BLaER1 (cell line): ENCODE measurements around the gene RBM47.
"Not testable (repeated sequence)": the region's sequence is repeated elsewhere in the genome, so short reads cannot be mapped to it uniquely, and the experiment has no call there.

Experiments
- H3K27ac ChIP-seq: shearing (Covaris generic); formaldehyde crosslinking; 2 replicates; pipeline ENCODE4 v1.8.1; 2022
- H3K27me3 ChIP-seq: shearing (Covaris generic); formaldehyde crosslinking; 2 replicates; pipeline ENCODE4 v1.8.1; 2022
- H3K36me3 ChIP-seq: shearing (Covaris generic); formaldehyde crosslinking; 2 replicates; pipeline ENCODE4 v1.8.1; 2022
- H3K4me1 ChIP-seq: shearing (Covaris generic); formaldehyde crosslinking; 2 replicates; pipeline ENCODE4 v1.8.1; 2022
- H3K4me2 ChIP-seq: shearing (Covaris generic); formaldehyde crosslinking; 2 replicates; pipeline ENCODE4 v1.8.1; 2022
- H3K4me3 ChIP-seq: shearing (Covaris generic); formaldehyde crosslinking; 2 replicates; pipeline ENCODE4 v1.8.1; 2022
- H3K9ac ChIP-seq: shearing (Covaris generic); formaldehyde crosslinking; 2 replicates; pipeline ENCODE4 v1.8.1; 2022
- H3K9me3 ChIP-seq: shearing (Covaris generic); formaldehyde crosslinking; 2 replicates; pipeline ENCODE4 v1.8.1; 2022
- H4K20me1 ChIP-seq: shearing (Covaris generic); formaldehyde crosslinking; 2 replicates; pipeline ENCODE4 v1.8.1; 2022
- Cebpa-rat ChIP-seq: shearing (Covaris generic); IDR thresholded peaks from 2 replicates; pipeline ENCODE4 v1.8.1; 2022

RBM47 gene

GRCh38 chr4:40546506-40546905, 83.2 kb downstream of the RBM47 start:
- H3K27me3 ChIP-seq, result no peaks in the 10 kb centered on the region
- H3K4me1 ChIP-seq, result peaks cover 16% of the 10 kb centered on the region
- no peak overlapping the region for H3K9ac ChIP-seq
- no peak for TF ChIP-seq Cebpa-rat
- no peak overlapping the region for H3K27ac ChIP-seq
- H3K4me3 ChIP-seq, result no peak overlapping the region
- no peaks in the 10 kb centered on the region for H3K36me3 ChIP-seq
- no peaks in the 10 kb centered on the region for H4K20me1 ChIP-seq
- no peak overlapping the region for H3K4me2 ChIP-seq
- H3K9me3 ChIP-seq, result no peaks in the 10 kb centered on the region

- not testable (repeated sequence) for H3K4me2 ChIP-seq, H4K20me1 ChIP-seq
Measured at GRCh38 chr4:40545487-40545886, 84.2 kb downstream of the RBM47 start.

GRCh38 chr4:40544221-40544620, 85.4 kb downstream of the RBM47 start:
- no peak overlapping the region for H3K9ac ChIP-seq
- no peak overlapping the region for H3K27ac ChIP-seq
- TF ChIP-seq Cebpa-rat, result no peak
- H3K36me3 ChIP-seq, result no peaks in the 10 kb centered on the region
- no peak overlapping the region for H3K4me3 ChIP-seq
- H4K20me1 ChIP-seq, result no peaks in the 10 kb centered on the region
- no peaks in the 10 kb centered on the region for H3K27me3 ChIP-seq
- H3K4me2 ChIP-seq, result no peak overlapping the region
- no peaks in the 10 kb centered on the region for H3K9me3 ChIP-seq
- no peaks in the 10 kb centered on the region for H3K4me1 ChIP-seq

More at GRCh38 chr4:40545487-40545886, 84.2 kb downstream of the RBM47 start:
- not testable (repeated sequence) for H3K9ac ChIP-seq, H3K36me3 ChIP-seq, H3K9me3 ChIP-seq, H3K27ac ChIP-seq, H3K4me3 ChIP-seq, H3K27me3 ChIP-seq, H3K4me1 ChIP-seq

- Histone ChIP-seq H3K9ac (no peak overlapping the region), H3K27ac (no peak overlapping the region), H3K4me2 (no peak overlapping the region), H3K4me1 (no peaks in the 10 kb centered on the region), H3K4me3 (no peak overlapping the region), H3K36me3 (no peaks in the 10 kb centered on the region), H4K20me1 (no peaks in the 10 kb centered on the region), H3K9me3 (no peaks in the 10 kb centered on the region), H3K27me3 (no peaks in the 10 kb centered on the region)
- no peak for TF ChIP-seq Cebpa-rat
Measured at GRCh38 chr4:40540800-40541199, 88.9 kb downstream of the RBM47 start.

- H3K4me1 ChIP-seq, result no peaks in the 10 kb centered on the region
- no peak overlapping the region for H3K4me3 ChIP-seq
- H3K27me3 ChIP-seq, result no peaks in the 10 kb centered on the region
- no peak for TF ChIP-seq Cebpa-rat
- no peaks in the 10 kb centered on the region for H3K9me3 ChIP-seq
- no peak overlapping the region for H3K9ac ChIP-seq
- H4K20me1 ChIP-seq, result no peaks in the 10 kb centered on the region
- no peak overlapping the region for H3K4me2 ChIP-seq
- H3K27ac ChIP-seq, result no peak overlapping the region
- no peaks in the 10 kb centered on the region for H3K36me3 ChIP-seq
Measured at GRCh38 chr4:40536032-40536431, 93.6 kb downstream of the RBM47 start.

GRCh38 chr4:40531636-40532023, 98.0 kb downstream of the RBM47 start:
- Histone ChIP-seq H4K20me1 (no peaks in the 10 kb centered on the region), H3K4me2 (no peak overlapping the region), H3K27me3 (no peaks in the 10 kb centered on the region), H3K27ac (no peak overlapping the region), H3K9ac (no peak overlapping the region), H3K36me3 (no peaks in the 10 kb centered on the region), H3K4me1 (no peaks in the 10 kb centered on the region), H3K9me3 (no peaks in the 10 kb centered on the region), H3K4me3 (no peak overlapping the region)
- no peak for TF ChIP-seq Cebpa-rat

GRCh38 chr4:40530961-40531635, 98.6 kb downstream of the RBM47 start:
- H3K27ac ChIP-seq, result no peak overlapping the region
- H4K20me1 ChIP-seq, result no peaks in the 10 kb centered on the region
- no peaks in the 10 kb centered on the region for H3K27me3 ChIP-seq
- no peaks in the 10 kb centered on the region for H3K9me3 ChIP-seq
- TF ChIP-seq Cebpa-rat, result no peak
- no peak overlapping the region for H3K4me2 ChIP-seq
- H3K4me1 ChIP-seq, result no peaks in the 10 kb centered on the region
- H3K36me3 ChIP-seq, result no peaks in the 10 kb centered on the region
- H3K9ac ChIP-seq, result no peak overlapping the region
- H3K4me3 ChIP-seq, result no peak overlapping the region

- Histone ChIP-seq H3K9me3 (no peaks in the 10 kb centered on the region), H3K27ac (no peak overlapping the region), H3K4me2 (no peak overlapping the region), H3K4me3 (no peak overlapping the region), H3K27me3 (no peaks in the 10 kb centered on the region), H3K36me3 (no peaks in the 10 kb centered on the region), H3K9ac (no peak overlapping the region), H3K4me1 (no peaks in the 10 kb centered on the region), H4K20me1 (no peaks in the 10 kb centered on the region)
- TF ChIP-seq Cebpa-rat, result no peak
Measured at GRCh38 chr4:40526741-40527140, 102.9 kb downstream of the RBM47 start.

- Histone ChIP-seq H3K4me3 (no peak overlapping the region), H3K4me1 (no peaks in the 10 kb centered on the region), H3K9ac (no peak overlapping the region), H3K9me3 (no peaks in the 10 kb centered on the region), H4K20me1 (no peaks in the 10 kb centered on the region), H3K4me2 (no peak overlapping the region), H3K27me3 (no peaks in the 10 kb centered on the region), H3K27ac (no peak overlapping the region), H3K36me3 (no peaks in the 10 kb centered on the region)
- TF ChIP-seq Cebpa-rat, result no peak
Measured at GRCh38 chr4:40525752-40526598, 103.7 kb downstream of the RBM47 start.

GRCh38 chr4:40524366-40525041, 105.2 kb downstream of the RBM47 start:
- H3K36me3 ChIP-seq, result no peaks in the 10 kb centered on the region
- no peak overlapping the region for H3K27ac ChIP-seq
- H4K20me1 ChIP-seq, result no peaks in the 10 kb centered on the region
- TF ChIP-seq Cebpa-rat, result no peak
- H3K9me3 ChIP-seq, result no peaks in the 10 kb centered on the region
- no peak overlapping the region for H3K9ac ChIP-seq
- H3K4me1 ChIP-seq, result no peaks in the 10 kb centered on the region
- H3K27me3 ChIP-seq, result no peaks in the 10 kb centered on the region
- no peak overlapping the region for H3K4me2 ChIP-seq
- H3K4me3 ChIP-seq, result no peak overlapping the region
